A549 (cell line): ENCODE results near the gene PITPNC1.

Source experiments
- BHLHE40 ChIP-seq: IDR thresholded peaks from 2 replicates; pipeline ENCODE4 v1.6.1; 2012; ENCODE audit warnings: low read depth, low read length, inconsistent platforms
- CEBPB ChIP-seq, 2 experiments: fragments of >200 bp in 1 of 2; sonication (Bioruptor Twin) in 1 of 2; formaldehyde crosslinking in 1 of 2; IDR thresholded peaks; 2 replicates each; pipeline ENCODE4 v1.6.1; 2012 to 2016
- CTCF ChIP-seq: fragments of >200 bp; sonication (Bioruptor Twin); formaldehyde crosslinking; IDR thresholded peaks from 3 replicates; pipeline ENCODE4 v1.5.1; 2016
- ELK1 ChIP-seq: fragments of 150-350 bp; IDR thresholded peaks from 2 replicates; pipeline ENCODE4 v1.6.1; 2014; ENCODE audit warnings: low read depth, mild to moderate bottlenecking, low read length
- HDAC2 ChIP-seq: fragments of 200-600 bp; sonication (generic); IDR thresholded peaks from 2 replicates; pipeline ENCODE4 v1.6.1; 2016
- HMGXB4 ChIP-seq: fragments of 250-450 bp; sonication (Bioruptor Pico); IDR thresholded peaks from 2 replicates; pipeline ENCODE4 v1.5.0; 2021; ENCODE audit warnings: mild to moderate bottlenecking, moderate library complexity, borderline replicate concordance
- HOXA7 ChIP-seq: fragments of 250-450 bp; sonication (Bioruptor Pico); IDR thresholded peaks from 2 replicates; pipeline ENCODE4 v1.5.0; 2020; ENCODE audit warnings: mild to moderate bottlenecking, moderate library complexity
- TP53 ChIP-seq: fragments of 250-450 bp; sonication (Bioruptor Pico); IDR thresholded peaks from 2 replicates; pipeline ENCODE4 v1.5.0; 2021; ENCODE audit warnings: mild to moderate bottlenecking, moderate library complexity
- USF2 ChIP-seq: fragments of 450-650 bp; IDR thresholded peaks from 2 replicates; pipeline ENCODE4 v1.6.1; 2014; ENCODE audit warnings: antibody characterized with exemption
- TF ChIP-seq, protein P1 (sequence below): fragments of >200 bp; sonication (Bioruptor Twin); formaldehyde crosslinking; IDR thresholded peaks from 3 replicates; pipeline ENCODE4 v1.6.1; 2016

- TF ChIP-seq TP53 = no peak
- TF ChIP-seq CEBPB (IDR thresholded peaks at IDR 0.05) = no peak
- TF ChIP-seq USF2 = no peak
- no peak for TF ChIP-seq CTCF
- no peak for TF ChIP-seq BHLHE40
- no peak for TF ChIP-seq ELK1
- TF ChIP-seq HOXA7 = no peak
- TF ChIP-seq, protein P1, sequence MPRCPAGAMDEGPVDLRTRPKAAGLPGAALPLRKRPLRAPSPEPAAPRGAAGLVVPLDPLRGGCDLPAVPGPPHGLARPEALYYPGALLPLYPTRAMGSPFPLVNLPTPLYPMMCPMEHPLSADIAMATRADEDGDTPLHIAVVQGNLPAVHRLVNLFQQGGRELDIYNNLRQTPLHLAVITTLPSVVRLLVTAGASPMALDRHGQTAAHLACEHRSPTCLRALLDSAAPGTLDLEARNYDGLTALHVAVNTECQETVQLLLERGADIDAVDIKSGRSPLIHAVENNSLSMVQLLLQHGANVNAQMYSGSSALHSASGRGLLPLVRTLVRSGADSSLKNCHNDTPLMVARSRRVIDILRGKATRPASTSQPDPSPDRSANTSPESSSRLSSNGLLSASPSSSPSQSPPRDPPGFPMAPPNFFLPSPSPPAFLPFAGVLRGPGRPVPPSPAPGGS = no peak
- TF ChIP-seq HDAC2 = no peak
- no peak for TF ChIP-seq HMGXB4 (CRISPR knock-in tag)
These were observed 335.3 kb downstream of the PITPNC1 start for GRCh38 chr17:67712375-67712774.
